GM11168 (cell line): ENCODE measurements around the gene GSG1L.
"Not testable (repeated sequence)": the region's sequence is repeated elsewhere in the genome, so short reads cannot be mapped to it uniquely, and the experiment has no call there.

Experiments
- in situ Hi-C: fragments of 300-500 bp; cut with MboI; formaldehyde crosslinking; loops from one replicate; pipeline ENCODE4 v1.12.0; 2022; ENCODE audit warnings: low sequenced_read_pairs; ENCODE audit not compliant: unreplicated experiment

Gene GSG1L

GRCh38 chr16:27753563-27753962 lies 310.0 kb downstream of the GSG1L start:
- in situ Hi-C loops, result no loop called here

DNA sequence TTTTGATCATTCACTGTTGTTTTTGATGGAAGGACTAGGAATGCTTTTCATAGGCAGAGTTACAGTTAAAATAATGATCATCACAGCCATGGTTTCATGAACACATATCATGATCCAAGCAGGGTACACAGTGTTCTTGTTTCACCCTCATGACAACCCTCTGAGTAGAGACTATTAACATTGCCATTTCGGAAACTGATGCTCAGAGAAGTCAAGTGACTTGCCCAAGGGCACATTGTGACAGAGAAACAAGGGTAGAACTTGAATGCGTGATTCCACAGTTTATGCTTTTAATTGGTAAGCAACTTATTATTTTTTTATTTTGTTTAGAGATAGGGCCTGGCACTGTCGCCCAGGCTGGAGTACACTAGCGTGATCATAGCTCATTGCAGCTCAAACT lies 311.3 kb downstream of the GSG1L start:
- in situ Hi-C loops, result no loop called here

DNA sequence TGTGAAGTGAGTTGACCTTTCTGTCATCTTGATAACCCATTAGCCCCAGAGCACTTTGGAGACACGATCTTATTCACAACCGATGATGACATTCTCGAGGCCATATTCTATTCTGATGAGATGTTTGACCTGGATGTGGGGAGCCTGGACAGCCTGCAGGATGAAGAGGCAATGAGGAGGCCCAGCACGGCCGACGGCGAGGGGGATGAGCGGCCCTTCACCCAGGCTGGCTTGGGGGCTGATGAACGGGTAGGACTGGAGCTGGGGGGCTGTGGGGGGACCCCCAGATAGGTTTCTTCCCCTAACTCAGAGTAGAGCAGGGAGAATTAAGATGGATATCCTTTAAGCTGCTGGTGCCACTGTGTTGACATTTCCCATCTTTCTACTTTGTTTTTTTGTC lies 311.8 kb downstream of the GSG1L start:
- in situ Hi-C loops, result no loop called here

DNA sequence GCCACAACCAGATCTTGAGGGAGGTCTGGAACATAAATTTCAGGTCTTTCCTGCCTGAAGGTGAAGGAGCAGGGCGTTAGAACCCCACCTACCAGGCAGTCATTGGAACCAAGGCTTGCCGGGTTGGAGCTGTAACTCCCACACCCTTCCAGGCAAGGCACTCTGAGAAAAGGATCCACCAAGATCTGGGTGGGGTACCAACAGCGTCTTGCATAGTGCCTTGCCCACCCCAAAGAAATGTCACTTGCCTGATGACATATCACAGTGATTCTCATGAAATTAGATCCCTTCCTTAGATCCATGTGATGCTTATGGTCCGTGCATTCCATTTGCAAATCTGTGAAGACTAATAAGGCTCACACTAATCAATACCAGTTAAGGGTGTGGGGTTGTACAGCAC lies 312.3 kb downstream of the GSG1L start:
- in situ Hi-C loops, result no loop called here

DNA sequence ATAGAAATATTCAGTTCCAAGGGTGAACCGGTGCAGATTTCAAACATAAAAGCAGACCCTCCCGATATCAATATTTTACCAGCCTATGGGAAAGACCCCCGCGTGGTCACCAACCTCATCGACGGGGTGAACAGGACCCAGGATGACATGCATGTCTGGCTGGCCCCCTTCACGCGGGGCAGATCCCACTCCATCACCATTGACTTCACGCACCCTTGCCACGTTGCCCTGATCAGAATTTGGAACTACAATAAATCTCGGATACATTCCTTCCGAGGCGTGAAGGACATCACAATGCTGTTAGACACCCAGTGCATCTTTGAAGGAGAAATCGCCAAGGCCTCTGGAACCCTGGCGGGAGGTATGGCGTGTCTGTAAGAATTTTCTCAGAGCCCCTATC lies 313.6 kb downstream of the GSG1L start:
- in situ Hi-C loops, result no loop called here

DNA sequence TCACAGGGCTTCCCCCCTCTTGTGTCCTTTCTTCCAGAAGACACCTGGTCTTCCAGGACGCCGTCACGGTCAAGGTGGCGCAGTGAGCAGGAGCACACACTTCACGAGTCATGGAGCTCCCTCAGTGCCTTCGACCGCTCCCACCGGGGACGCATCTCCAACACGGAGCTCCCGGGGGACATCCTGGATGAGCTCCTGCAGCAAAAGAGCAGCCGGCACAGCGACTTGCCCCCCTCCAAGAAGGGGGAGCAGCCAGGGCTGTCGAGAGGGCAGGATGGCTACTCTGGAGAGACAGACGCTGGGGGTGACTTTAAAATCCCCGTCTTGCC lies 314.0 kb downstream of the GSG1L start:
- in situ Hi-C loops, result no loop called here

GRCh38 chr16:27748868-27749546 lies 314.5 kb downstream of the GSG1L start:
- in situ Hi-C loops, result no loop called here

DNA sequence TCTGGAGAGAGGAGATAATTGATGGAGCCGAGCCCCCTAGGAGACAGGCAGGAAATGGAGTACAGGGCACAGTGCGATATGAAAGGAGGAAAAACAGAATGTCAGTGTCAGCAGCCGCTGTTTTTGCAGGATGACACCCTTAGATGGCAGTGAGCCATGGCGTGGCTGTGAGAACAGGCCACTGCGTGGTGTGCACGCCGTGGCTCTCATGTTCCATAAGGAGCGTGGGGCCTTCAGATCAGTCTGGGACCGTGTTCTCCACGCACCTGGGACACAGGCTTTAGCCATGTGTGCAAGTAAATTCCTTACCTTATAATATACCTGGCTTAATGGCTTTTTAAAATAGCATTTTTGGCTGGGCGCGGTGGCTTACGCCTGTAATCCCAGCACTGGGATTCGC lies 315.6 kb downstream of the GSG1L start:
- in situ Hi-C loops, result no loop called here

DNA sequence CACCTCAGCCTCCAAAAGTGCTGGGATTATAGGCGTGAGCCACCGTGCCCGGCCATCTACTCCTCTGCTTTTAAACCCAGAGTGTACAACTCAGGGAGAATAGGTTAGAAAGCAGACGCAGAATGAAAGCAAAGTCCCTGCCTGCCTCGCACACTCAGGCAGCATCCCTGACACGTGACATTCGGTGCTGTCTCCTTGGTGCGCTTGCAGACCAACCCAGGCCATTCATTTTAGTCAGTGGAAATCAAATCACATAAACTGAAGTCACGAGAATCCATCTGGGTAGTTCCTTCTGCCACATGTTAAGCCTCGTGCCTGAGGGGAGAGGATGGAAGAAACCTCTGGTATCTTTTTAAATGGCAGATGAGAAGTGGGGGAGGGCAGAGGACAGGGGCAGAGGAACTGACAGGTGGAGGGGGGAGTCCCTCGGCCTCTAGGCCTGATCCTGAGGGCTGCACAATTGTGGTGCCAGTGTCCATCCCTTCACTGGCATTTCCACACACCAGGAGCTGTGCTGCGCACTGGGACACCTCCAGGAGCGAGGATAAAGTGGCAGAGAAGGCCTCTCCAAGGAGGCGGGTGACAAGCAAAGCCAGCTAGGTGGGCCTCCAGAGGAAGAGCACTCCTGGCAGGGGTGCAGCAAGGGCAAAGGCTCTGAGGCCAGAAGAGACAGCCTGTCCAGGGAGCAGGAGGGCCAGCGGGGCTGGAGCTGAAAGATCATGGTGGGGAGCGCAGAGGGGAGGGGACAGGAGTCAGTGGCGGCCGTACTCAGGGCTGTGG lies 317.2 kb downstream of the GSG1L start:
- in situ Hi-C loops, result no loop called here

- in situ Hi-C loops, result no loop called here
Measured at GRCh38 chr16:27745348-27745747, 318.2 kb downstream of the GSG1L start.

- in situ Hi-C loops, result no loop called here
Measured at GRCh38 chr16:27743963-27744362, 319.6 kb downstream of the GSG1L start.

GRCh38 chr16:27743001-27743400 lies 320.5 kb downstream of the GSG1L start:
- in situ Hi-C loops, result not testable (repeated sequence)

DNA sequence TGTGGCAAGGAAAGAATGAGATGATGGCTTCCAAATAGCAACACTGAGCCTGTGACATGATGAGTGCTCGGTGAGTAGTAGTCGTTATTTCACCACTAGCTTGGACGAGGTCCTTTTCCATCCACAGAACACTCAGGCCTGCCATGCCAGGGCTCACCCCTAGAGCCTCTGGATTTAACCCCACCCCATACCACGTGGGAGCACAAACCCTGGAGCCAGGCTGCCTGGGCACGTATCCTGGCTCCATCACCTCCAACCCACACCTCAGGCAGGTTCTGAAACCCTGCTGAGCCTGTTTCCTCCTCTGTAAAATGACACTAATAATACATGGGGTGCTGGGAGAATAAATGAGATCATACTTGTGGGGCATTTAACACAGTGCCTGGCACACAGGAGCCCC lies 321.2 kb downstream of the GSG1L start:
- in situ Hi-C loops, result no loop called here

DNA sequence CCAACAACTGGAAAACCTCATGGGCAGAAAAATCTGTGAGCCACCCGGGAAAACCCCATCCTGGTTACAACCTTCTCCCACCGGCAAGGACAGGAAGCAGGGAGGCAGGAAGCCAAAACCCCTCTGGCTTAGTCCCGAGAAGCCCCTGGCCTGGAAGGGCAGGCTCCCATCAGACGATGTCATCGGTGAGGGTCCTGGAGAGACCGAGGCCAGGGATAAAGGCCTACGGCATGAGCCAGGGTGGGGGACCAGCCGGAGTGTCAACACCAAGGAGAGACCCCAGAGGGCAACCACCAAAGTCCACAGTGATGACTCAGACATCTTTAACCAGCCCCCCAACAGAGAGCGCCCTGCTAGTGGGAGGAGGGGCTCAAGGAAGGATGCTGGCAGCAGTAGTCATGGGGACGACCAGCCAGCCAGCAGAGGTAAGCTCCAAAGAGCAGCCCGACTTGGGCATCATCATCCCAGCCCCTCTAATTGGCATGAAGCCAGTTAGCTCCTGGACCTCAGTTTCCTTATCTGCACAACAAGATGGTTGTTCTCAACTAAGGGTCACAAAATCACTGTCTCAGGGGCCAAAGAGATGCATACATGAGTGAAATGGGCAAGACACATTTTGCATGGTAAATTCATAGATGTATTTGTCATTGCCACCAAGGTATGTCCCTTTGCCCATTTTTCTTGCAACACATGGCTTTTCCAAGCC lies 322.9 kb downstream of the GSG1L start:
- in situ Hi-C loops, result no loop called here

DNA sequence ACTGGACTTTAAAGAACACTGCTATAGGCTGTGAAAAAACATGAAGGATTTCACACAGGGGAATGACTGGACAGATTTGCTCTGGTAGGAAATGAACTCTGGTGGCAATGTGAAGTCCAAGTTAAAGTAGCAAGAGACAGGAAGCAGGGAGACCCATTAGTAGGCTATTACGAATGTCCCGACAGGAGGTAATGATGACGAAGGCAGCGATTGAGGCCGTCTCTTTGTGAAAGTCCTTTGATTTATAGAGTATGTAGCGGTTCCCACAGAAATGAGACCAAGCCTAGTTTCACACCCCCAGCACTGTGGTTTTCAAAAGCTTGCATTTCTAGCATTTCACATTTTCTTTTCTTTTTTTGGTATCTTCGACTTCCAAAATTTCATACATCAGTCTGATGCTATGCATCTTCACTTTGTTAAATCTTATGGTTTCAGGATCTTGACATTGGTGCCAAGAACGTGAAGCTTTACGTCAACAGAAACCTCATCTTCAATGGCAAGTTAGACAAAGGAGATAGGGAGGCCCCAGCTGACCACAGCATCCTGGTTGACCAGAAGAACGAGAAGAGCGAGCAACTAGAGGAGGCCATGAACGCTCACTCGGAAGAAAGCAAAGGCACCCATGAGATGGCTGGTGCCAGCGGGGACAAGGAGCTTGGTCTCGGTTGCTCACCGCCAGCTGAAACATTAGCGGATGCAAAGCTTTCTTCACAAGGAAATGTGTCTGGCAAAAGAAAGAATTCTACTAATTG lies 323.7 kb downstream of the GSG1L start:
- in situ Hi-C loops, result no loop called here

GRCh38 chr16:27738596-27738995 lies 324.9 kb downstream of the GSG1L start:
- in situ Hi-C loops, result no loop called here
